Astrocyte of the hippocampus (primary cell): ENCODE data around the gene MYMK.

Experiments
- DNase-seq: peaks from one replicate; pipeline ENCODE4 v3.0.0; 2011; ENCODE audit warnings: low read depth, low spot score

Gene MYMK

GRCh38 chr9:133505186-133505830, 19.5 kb downstream of the MYMK start:
- peak; percentile 29 for DNase-seq

GRCh38 chr9:133502112-133502511, 22.6 kb downstream of the MYMK start:
- no peak for DNase-seq

GRCh38 chr9:133499892-133500270, 24.9 kb downstream of the MYMK start:
- no peak for DNase-seq

- DNase-seq = no peak
These were observed 25.4 kb downstream of the MYMK start for GRCh38 chr9:133499132-133499891.

- no peak for DNase-seq
These were observed 27.6 kb downstream of the MYMK start for GRCh38 chr9:133496861-133497842.

- DNase-seq = no peak
These were observed 29.1 kb downstream of the MYMK start for GRCh38 chr9:133495327-133496293.

DNA sequence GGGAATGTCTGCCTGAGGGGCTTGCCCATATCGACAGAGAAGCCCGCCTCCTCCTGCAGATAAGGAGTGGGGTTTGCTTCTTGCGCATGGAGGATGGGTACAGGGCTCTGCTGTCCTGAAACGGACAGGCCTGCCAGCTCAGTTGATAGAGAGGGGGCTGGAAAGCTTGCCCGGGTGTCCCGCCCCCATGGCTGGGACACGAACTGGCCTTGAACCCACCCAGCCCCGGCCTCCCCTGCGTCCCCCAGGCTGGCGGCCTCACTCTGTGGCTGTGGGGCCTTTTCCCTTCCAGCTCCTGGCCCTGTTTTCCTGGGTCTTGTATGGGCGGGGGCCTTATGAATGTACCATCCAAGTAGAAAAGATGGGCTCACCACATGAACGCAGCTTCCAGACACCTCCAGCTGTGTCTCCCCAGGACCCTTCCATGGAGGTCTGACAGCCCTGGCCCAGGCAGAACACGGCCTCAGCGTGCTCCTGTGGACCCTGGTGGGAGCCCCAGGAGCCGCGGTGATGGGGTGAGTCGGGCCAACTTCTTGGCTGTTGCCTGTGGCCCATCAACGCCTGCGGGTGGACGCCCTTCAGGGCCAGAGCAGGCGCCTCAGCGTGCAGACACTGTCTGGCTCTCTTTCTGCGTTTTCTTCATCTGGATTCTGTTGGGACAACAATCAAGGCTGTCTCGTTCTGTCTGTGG, 30.0 kb downstream of the MYMK start:
- no peak for DNase-seq

- DNase-seq = no peak
These were observed 30.8 kb downstream of the MYMK start for GRCh38 chr9:133493845-133494540.

DNA sequence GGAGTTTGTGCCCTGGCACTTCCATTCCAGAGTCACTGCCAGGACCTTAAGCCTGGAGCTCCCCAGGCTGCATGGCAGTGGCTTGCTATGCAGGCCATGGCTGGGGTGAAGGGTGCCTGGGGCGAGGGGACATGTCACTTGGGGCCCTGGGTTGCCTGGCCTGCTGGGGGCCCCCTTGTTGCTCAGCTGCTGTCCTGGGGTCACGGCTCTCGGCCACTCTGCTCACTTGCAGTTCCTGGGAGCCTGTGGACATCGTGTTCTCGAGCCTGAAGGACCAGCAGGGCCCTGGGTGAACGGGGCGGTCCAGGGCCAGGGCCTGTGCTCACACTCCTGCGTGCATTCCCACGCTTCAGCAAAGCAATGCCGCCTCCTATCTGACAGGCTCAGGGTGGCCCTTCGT, 31.3 kb downstream of the MYMK start:
- DNase-seq = no peak

- DNase-seq = peak; percentile 71
These were observed 32.4 kb downstream of the MYMK start for GRCh38 chr9:133492061-133493021.

DNA sequence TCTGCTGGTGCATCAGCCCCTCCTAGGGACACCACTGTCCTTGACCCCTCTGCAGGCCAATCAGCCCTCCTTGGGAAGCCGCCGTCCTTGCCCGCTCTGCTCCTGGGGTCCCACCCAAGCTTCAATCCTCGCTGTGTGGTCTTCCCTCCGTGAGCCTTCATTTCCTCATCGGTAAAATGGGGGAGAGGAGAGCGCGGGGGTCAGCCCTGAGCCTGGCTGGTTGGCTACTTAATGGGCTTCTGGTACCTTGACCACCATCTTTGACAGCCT, 33.2 kb downstream of the MYMK start:
- DNase-seq = no peak

GRCh38 chr9:133490865-133491655, 33.7 kb downstream of the MYMK start:
- DNase-seq = no peak

- DNase-seq = no peak
These were observed 34.5 kb downstream of the MYMK start for GRCh38 chr9:133490201-133490681.

- DNase-seq = peak; percentile 82
These were observed 35.2 kb downstream of the MYMK start for GRCh38 chr9:133489253-133490190.

- DNase-seq = no peak
These were observed 36.0 kb downstream of the MYMK start for GRCh38 chr9:133488686-133489252.

GRCh38 chr9:133487331-133487725, 37.4 kb downstream of the MYMK start:
- DNase-seq = no peak
